Activated effector memory CD4-positive, alpha-beta T cell treated with Interleukin-2 at 50 U/mL for 16 hours (primary cell): Measurements from ENCODE around the gene CDK6.

Experiments
- DNase-seq: peaks from one replicate; pipeline ENCODE4 v3.0.0-alpha.2; 2020

Gene CDK6

GRCh38 chr7:92729751-92730150 lies 106.6 kb downstream of the CDK6 start:
- no peak for DNase-seq

- DNase-seq: no peak
Observed at GRCh38 chr7:92729172-92729571, 107.2 kb downstream of the CDK6 start.

- DNase-seq: no peak
Observed at GRCh38 chr7:92727755-92728154, 108.6 kb downstream of the CDK6 start.

GRCh38 chr7:92725161-92725925 lies 111.0 kb downstream of the CDK6 start:
- no peak for DNase-seq

GRCh38 chr7:92723943-92724342 lies 112.4 kb downstream of the CDK6 start:
- no peak for DNase-seq

- no peak for DNase-seq
Observed at GRCh38 chr7:92723205-92723604, 113.2 kb downstream of the CDK6 start.

GRCh38 chr7:92722541-92722940 lies 113.8 kb downstream of the CDK6 start:
- DNase-seq: no peak

GRCh38 chr7:92720604-92721350 lies 115.6 kb downstream of the CDK6 start:
- DNase-seq: no peak

- DNase-seq: peak; percentile 10
Observed at GRCh38 chr7:92717993-92718716, 118.2 kb downstream of the CDK6 start.

GRCh38 chr7:92717623-92717992 lies 118.8 kb downstream of the CDK6 start:
- no peak for DNase-seq

- no peak for DNase-seq
Observed at GRCh38 chr7:92716825-92717580, 119.4 kb downstream of the CDK6 start.

GRCh38 chr7:92715963-92716362 lies 120.4 kb downstream of the CDK6 start:
- no peak for DNase-seq

- no peak for DNase-seq
Observed at GRCh38 chr7:92714767-92715166, 121.6 kb downstream of the CDK6 start.

GRCh38 chr7:92714280-92714679 lies 122.1 kb downstream of the CDK6 start:
- DNase-seq: no peak

- no peak for DNase-seq
Observed at GRCh38 chr7:92709912-92710311, 126.5 kb downstream of the CDK6 start.

GRCh38 chr7:92709150-92709549 lies 127.2 kb downstream of the CDK6 start:
- no peak for DNase-seq

GRCh38 chr7:92708111-92709042 lies 128.0 kb downstream of the CDK6 start:
- DNase-seq: no peak

- DNase-seq: no peak
Observed at GRCh38 chr7:92707435-92707834, 128.9 kb downstream of the CDK6 start.

GRCh38 chr7:92706563-92706962 lies 129.8 kb downstream of the CDK6 start:
- no peak for DNase-seq

- DNase-seq: no peak
Observed at GRCh38 chr7:92705831-92706230, 130.5 kb downstream of the CDK6 start.

- DNase-seq: no peak
Observed at GRCh38 chr7:92704858-92705257, 131.5 kb downstream of the CDK6 start.

GRCh38 chr7:92702535-92702934 lies 133.8 kb downstream of the CDK6 start:
- DNase-seq: no peak
